T47D (cell line): ENCODE results near the gene MRPL22.
"Not testable (repeated sequence)": the region's sequence is repeated elsewhere in the genome, so short reads cannot be mapped to it uniquely, and the experiment has no call there.

ENCODE experiments used
- DNase-seq, 2 experiments: peaks; one replicate each; pipeline versions ENCODE4 v3.0.0 to v3.0.0-alpha.2; 2011 to 2012; ENCODE audit warnings: low read depth in 1 of 2, low spot score in 1 of 2
- JUND ChIP-seq: IDR thresholded peaks from 2 replicates; pipeline ENCODE4 v1.6.1; 2012; ENCODE audit warnings: low read depth
- in situ Hi-C: cut with HindIII; loops from 2 replicates; pipeline ENCODE4 v1.10.0; 2016; ENCODE audit warnings: low sequenced_read_pairs, low pct_unique_long_range_greater_than_20kb

Gene MRPL22

GRCh38 chr5:154917757-154918156, 23.1 kb upstream of the MRPL22 start:
- in situ Hi-C loops = no loop called here
- no peak for DNase-seq
- no peak for TF ChIP-seq JUND

GRCh38 chr5:154923441-154924430, 17.1 kb upstream of the MRPL22 start:
- DNase-seq = no peak
- TF ChIP-seq JUND = no peak
- in situ Hi-C loops = no loop called here

- no peak for TF ChIP-seq JUND
- no peak for DNase-seq
- in situ Hi-C loops = no loop called here
These were observed 7.3 kb upstream of the MRPL22 start for GRCh38 chr5:154933537-154933936.

- in situ Hi-C loops = no loop called here
- no peak for DNase-seq
- no peak for TF ChIP-seq JUND
These were observed 6.0 kb upstream of the MRPL22 start for GRCh38 chr5:154934881-154935280.

- DNase-seq = no peak
- no peak for TF ChIP-seq JUND
- in situ Hi-C loops = no loop called here
These were observed 3.6 kb upstream of the MRPL22 start for GRCh38 chr5:154937186-154937717.

- peak; percentile 95 for DNase-seq
- in situ Hi-C loops = no loop called here
- TF ChIP-seq JUND = no peak
These were observed 3.0 kb upstream of the MRPL22 start, which contains the start of gene GEMIN5 for GRCh38 chr5:154937718-154938466. Gene GEMIN5, minus strand, starts transcription at chr5:154938211. Its CDS starts 78 bp downstream, at chr5:154938133.

GRCh38 chr5:154939387-154939786, 1.5 kb upstream of the MRPL22 start:
- in situ Hi-C loops, DNase-seq: not testable (repeated sequence)

- no peak for TF ChIP-seq JUND
- DNase-seq = no peak
- in situ Hi-C loops = no loop called here
These were observed 500 bp upstream of the MRPL22 start for GRCh38 chr5:154940375-154940771.

GRCh38 chr5:154943527-154943926, 2.7 kb downstream of the MRPL22 start:
- TF ChIP-seq JUND = no peak
- no peak for DNase-seq
- in situ Hi-C loops = no loop called here

GRCh38 chr5:154944716-154945115, 3.8 kb downstream of the MRPL22 start:
- in situ Hi-C loops = no loop called here
- no peak for DNase-seq
- no peak for TF ChIP-seq JUND

- peak in 1 of 2 experiments; percentile 44 for DNase-seq
- no peak for TF ChIP-seq JUND
- in situ Hi-C loops = no loop called here
These were observed 4.9 kb downstream of the MRPL22 start for GRCh38 chr5:154945695-154946301.

- TF ChIP-seq JUND = no peak
- in situ Hi-C loops = no loop called here
- DNase-seq = no peak
These were observed 6.9 kb downstream of the MRPL22 start for GRCh38 chr5:154947778-154948177.
